ENCODE data around the gene SLC44A4. TPM values are rescaled to one million over a fixed set of nuclear protein-coding genes. Genes with fewer than 3 reads are reported as not detected.

The SLC44A4 gene
- total and polyA plus RNA-seq, 9 of the 15 experiments (the other 6 are each of a cell fraction or from before 2014, with no cell fraction given), result 7.9 to 18.6 (median 11.2) TPM

DNA sequence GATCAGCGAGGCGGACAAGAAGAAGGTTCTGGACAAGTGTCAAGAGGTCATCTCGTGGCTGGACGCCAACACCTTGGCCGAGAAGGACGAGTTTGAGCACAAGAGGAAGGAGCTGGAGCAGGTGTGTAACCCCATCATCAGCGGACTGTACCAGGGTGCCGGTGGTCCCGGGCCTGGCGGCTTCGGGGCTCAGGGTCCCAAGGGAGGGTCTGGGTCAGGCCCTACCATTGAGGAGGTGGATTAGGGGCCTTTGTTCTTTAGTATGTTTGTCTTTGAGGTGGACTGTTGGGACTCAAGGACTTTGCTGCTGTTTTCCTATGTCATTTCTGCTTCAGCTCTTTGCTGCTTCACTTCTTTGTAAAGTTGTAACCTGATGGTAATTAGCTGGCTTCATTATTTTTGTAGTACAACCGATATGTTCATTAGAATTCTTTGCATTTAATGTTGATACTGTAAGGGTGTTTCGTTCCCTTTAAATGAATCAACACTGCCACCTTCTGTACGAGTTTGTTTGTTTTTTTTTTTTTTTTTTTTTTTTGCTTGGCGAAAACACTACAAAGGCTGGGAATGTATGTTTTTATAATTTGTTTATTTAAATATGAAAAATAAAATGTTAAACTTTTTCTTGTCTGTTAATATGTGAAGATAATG, 49.0 kb downstream of the SLC44A4 start (continued):
- TF ChIP-seq HMGXB4 (CRISPR knock-in tag; IDR thresholded peaks at IDR 0.05) (no peak), MYNN (IDR thresholded peaks at IDR 0.05) (no peak), MYNN (CRISPR knock-in tag; IDR thresholded peaks at IDR 0.05) (no peak), CCNT2 (IDR thresholded peaks at IDR 0.05; ENCODE audit: borderline replicate concordance, extremely low read depth, insufficient read length, low read depth, low read length) (peak; percentile 61), BCLAF1 (IDR thresholded peaks at IDR 0.05; ENCODE audit: borderline replicate concordance in 1 of 2, control insufficient read depth in 1 of 2, low read depth in 2 of 2, low read length in 1 of 2) (no peak), ZNF282 (CRISPR knock-in tag; IDR thresholded peaks at IDR 0.05) (no peak), CBFB (CRISPR knock-in tag; IDR thresholded peaks at IDR 0.05) (no peak), FOXK2 (conservative IDR thresholded peaks at IDR 0.05 in 1 of 2, IDR thresholded peaks at IDR 0.05 in 1 of 2; ENCODE audit: low read depth in 2 of 2) (peak; percentile 63 to 78), ZNF197 (CRISPR knock-in tag; IDR thresholded peaks at IDR 0.05; ENCODE audit: low read depth) (no peak), U2AF2 (optimal IDR thresholded peaks at IDR 0.05; ENCODE audit: low read depth, low read length) (no peak), ZNF140 (CRISPR knock-in tag; IDR thresholded peaks at IDR 0.05) (no peak), ZNF707 (CRISPR knock-in tag; conservative IDR thresholded peaks at IDR 0.05) (no peak), MBD1 (CRISPR knock-in tag; IDR thresholded peaks at IDR 0.05) (no peak), ARID3B (CRISPR knock-in tag; IDR thresholded peaks at IDR 0.05; ENCODE audit: borderline replicate concordance) (no peak), PYGO2 (tag; IDR thresholded peaks at IDR 0.05) (no peak), TCF7L2 (IDR thresholded peaks at IDR 0.05; ENCODE audit: low read depth, low read length) (no peak; the same call in 1 of the 2 replicates), CGGBP1 (CRISPR knock-in tag; IDR thresholded peaks at IDR 0.05) (no peak)
- TF ChIP-seq, protein P1, sequence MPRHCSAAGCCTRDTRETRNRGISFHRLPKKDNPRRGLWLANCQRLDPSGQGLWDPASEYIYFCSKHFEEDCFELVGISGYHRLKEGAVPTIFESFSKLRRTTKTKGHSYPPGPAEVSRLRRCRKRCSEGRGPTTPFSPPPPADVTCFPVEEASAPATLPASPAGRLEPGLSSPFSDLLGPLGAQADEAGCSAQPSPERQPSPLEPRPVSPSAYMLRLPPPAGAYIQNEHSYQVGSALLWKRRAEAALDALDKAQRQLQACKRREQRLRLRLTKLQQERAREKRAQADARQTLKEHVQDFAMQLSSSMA (CRISPR knock-in tag; IDR thresholded peaks at IDR 0.05), result no peak
